Measurements from ENCODE around the gene SEMG2.

SEMG2 gene

DNA sequence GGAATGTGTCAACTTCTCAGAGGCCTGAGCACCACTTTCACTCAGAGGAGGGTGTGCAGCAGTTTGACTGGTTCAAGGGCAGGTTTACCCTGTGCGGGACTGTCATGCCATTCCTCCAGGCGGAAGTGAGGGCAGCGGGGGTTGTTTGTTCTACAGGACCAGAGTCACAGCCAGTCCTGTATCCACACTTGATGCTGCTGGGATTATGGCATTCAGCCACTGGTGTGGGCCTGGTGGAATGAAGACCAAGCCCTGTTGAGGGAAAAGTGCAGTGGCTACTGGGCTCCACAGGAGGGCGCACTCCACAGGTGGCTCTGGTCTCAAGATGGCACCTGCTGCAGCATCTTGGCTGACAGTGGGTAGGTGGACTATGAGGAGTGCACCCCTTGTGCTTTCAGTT is 14.8 kb downstream of the SEMG2 start:
- DNase-seq = peak; percentile 12

DNA sequence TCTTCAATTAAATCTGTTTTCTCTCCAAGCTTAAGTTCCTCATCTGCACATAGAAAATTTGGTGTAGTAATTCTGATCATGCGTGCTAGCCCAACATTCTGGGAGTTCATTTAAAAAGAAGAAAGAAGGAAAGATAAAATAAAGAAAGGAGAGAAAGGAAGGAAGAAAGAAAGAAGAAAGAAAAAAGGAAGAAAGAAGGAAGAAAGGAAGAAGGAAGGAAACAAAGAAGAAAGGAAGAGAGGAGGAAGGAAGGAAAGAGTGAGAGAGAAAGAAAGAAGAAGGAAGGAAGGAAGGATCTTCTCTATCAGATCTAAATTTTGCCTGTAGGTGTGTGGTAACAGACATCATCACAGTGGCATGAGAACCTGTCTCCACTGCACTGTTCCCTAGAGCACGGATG is 17.0 kb downstream of the SEMG2 start:
- DNase-seq = no peak

DNA sequence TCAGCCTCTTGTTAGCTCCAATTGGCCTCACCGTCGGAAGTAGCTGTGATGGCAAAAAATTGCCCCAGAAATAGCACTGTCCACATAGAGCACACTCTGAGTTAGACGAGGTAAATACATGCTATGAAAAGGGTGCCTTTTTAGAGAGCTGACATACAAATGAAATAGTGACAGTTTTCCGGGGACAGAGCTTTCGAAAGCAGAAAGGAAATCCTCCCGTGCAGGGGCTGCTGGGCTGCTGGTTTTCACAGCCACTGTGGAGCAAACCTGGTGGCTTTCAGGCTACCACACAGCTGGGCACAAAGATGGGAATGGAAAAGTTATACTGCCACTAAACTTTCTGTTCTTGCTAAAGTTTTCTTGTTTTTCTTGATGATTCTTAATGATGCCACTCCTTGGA is 24.9 kb downstream of the SEMG2 start:
- no peak for DNase-seq

DNA sequence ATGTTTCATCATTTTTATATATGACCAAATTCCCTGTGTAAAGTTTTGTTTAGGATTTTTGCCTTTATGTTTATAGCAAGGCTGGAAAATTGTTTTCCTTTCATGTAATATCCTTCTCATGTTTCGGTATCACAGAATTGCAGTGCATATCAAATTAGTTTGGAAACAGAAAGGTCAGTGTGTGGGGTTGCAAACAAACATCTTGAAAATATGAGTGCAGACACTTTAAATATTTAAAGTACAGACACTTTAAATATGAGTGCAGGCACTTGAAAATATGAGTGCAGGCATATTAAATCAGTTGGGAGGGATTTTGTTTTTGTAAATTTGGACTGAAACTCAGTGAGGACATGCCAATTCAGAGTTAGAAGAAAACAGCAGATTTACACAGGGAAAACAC is 26.7 kb downstream of the SEMG2 start:
- no peak for DNase-seq

DNA sequence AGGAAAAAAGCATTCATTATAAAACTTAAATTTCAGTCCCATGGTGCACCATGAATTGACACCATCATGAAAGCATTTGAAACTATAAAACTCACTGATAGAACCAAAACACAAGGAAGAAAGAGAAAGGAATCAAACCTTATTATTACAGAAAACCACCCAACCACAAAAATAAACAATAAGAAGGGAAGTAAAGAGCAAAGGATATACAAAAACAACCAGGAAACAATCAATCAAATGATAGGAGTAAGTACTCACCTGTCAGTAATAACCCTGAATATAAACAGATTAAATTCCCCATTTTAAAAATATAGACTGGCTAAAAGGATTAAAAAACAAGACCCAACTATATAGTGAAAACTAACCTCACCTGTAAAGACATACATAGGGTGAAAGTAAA is 27.4 kb downstream of the SEMG2 start:
- DNase-seq = no peak

DNA sequence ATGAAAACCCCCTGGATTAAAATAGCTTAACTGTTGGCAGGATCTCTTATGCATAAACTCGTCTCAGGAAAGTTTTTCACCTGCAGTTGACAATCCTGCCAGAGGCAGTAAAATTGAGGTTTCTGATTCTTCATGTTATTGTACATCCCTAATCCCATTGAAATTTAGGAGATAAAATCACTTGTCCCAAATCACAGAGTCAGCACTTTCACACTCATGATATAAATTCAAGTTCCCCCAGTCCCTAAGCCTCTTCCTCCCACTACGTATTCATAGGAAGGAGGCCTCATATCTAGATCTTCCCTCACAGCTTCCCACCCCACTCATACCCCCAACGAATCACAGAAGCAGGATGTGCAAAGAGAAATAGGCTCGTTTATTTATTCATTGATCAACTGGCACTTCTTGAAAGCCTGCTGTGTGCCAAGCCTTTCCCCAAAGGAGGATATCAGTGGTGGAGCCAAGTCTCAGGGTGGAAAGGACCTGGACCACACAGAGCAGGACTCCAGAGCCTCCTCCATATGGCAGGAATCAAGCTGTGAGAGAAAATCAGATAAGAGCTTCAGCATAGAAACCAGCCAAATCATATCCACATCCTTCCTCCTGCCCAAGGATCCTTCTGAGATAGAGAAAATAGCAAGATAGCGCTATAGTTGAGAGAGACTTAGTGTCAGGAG is 30.8 kb downstream of the SEMG2 start:
- DNase-seq = no peak

DNA sequence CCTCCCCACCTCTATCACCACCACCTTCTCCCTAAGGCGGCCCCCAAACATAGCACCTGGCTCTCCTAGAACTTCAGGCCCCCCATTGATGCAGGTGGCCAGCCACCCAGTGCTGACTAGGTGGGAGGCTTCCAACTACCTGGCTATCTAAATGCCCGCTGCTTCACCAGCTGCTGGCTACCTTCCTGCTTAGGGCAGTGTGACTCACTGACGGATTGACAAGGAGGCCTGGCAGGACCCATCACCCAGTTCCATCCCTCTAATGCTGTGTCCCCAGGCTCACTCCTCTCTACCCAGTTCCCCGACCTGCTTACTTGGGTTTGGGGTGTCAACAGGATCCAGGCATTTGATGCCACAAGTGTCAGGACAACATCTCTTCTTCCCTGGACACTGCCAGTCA is 32.1 kb downstream of the SEMG2 start:
- DNase-seq = no peak

DNA sequence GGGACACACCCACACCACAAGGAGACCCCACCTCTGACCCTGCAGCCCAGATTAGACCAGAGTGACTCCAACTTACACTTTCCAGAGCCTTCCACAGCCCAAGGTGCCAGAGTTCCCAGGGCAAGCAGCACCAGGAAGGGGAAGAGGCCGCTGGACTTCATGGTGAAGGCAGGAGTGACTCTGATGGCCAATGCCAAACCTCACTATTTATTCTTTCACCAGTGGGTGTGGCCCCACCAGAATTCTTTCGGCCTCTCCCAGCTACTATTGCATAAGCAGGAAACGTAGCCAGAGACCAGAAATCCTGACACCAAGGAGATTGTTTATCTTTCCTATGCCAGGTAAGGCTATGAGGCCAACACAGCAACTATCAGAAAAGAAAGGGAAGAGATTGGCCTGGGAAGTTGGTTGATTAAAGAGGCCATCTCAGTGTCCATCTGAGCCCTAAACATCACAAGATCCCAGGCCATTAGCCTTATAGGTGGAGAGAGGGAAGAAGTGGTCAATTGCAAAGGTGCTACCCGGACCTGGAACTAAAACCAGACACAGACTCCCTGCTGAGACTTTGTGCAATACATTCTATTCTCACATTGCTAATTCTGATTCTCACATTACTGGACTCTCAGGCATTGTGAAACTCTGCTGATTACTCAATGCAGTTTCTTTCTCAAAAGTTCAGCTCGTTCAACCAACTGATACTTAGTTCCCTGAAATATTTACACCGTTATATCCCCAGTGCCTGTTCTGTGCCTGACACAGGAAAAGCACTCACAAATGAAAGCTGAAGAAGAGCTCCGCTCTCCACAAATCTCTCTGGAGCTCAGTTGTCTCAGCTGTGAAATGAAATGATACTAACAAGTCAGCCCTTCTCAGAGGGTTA is 33.5 kb downstream of the SEMG2 start, which contains the start of gene SLPI:
TSS of gene SLPI (minus strand) at position 182 of the 880 bp plus-strand sequence. CDS start at position 161, 21 bp downstream.
- DNase-seq = peak; percentile 51

DNA sequence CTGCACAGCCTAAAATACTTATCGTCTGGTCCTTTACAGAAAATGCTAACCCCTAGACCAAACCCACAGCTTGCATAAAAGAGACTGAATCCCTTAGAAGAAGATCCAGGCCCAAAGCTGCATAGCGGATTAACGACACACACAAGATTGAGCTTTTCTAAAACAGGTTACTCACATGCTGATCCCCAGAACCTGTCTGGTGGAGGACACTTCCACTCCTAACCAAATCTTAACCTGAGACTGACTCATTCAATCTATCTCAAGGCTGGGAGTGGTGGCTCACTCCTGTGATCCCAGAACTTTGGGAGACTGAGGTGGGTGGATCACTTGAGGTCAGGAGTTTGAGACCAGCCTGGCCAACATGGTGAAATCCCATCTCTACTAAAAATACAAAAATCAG is 36.0 kb downstream of the SEMG2 start:
- DNase-seq = no peak

DNA sequence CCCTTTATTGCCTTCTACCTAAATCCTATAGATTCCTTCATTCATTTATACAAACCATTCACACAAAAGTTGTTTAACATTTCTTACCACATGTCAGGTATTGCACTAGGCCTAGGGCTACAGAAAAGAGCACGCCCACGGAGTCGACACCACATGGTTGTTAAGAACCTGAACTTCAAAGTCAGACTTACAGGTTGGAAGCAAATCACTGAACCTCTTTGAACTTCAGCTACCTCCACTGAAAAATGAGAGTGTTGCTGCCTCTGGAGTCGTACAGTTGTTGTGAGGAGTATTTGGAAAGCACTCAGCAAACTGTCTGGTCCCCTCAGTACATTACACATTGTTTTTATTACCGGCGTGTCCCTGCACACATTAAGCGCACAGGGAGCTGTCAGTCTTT is 36.5 kb downstream of the SEMG2 start:
- DNase-seq = no peak

DNA sequence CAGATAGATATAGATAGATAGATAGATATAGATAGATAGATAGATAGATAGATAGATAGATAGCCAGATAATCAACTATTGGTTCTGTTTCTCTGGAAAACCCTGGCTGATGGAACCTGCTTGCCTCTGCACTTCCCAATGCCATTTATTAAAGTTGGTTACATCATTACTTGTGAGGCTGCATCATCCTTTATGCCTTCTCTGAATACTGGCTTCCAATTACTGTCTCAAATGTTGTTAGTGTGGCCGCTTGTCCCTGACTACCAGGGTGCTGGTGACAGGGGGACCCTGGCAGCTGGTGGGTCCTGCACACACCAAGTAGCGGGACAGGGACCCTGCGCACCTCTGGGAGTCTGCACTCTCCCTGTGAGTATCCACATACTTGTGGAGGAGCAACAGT is 37.1 kb downstream of the SEMG2 start:
- no peak for DNase-seq

DNA sequence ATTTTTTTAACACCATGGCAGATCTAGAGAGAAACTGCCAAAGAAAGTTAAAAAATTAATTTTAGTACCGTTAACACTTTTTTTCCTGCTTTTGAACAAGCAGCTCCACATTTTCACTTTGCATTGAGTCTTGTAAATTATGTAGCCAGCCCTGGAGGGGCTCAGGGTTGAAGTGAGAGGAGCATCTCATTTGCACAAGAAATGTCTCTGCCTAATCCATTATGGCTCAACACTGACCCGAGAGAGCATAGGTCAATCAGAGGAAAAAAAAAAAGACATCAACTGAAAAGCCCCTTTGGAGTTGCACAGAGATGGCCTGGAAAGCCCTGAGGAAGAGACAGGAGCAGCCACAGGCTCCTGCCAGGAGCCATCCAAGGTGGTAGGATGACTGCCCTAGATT is 37.5 kb downstream of the SEMG2 start:
- DNase-seq = no peak

DNA sequence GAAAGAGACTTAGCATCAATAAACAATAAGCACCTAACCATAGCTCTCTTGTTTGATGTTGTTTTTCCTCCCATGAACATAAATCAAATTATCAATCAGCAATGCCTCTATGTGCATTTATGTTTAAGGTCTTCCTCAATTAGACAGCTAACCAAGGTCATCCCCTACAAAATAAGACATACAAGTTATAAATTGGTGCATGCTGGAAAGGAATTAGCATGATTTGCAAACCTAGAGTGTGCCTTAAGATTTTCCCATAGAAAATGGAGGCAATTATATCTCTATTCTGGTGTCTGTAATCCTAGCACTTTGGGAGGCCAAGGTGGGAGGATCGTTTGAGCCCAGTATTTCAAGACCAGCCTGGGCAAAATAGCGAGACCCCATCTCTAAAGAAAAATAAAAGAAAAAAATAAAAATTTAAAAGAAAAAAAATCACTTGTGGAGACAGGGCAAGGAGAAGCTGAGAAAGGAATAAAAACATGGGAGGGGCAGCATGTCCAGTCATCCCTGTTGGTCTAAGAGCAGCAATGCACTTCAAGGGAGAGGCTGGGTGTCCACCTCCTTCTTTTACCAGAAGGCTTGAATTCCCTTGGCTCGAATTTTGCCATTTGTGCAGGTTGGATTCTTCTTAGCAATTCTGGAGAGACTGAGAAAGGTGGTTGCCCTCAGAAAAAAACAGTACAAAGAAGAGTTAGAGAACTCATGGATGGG is 42.5 kb downstream of the SEMG2 start:
- no peak for DNase-seq

DNA sequence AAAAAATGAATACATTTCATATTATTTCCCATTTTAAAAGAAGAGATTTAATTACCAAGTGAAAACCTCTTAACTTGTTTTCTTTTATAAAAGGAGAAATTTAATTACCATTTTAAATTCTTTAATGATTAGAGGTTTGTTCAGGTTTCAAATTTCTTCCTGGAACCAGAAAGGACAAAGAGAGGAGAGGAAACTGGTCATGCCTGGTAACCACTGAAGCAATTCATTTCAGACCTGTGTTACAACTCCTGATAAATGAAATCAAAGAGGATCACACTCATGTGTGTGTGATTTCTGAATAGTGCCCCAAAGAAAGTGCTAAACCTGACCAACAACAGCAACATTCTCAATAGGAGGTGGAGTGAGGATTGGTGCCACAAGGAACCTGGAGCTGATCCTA is 45.8 kb downstream of the SEMG2 start:
- DNase-seq = no peak

DNA sequence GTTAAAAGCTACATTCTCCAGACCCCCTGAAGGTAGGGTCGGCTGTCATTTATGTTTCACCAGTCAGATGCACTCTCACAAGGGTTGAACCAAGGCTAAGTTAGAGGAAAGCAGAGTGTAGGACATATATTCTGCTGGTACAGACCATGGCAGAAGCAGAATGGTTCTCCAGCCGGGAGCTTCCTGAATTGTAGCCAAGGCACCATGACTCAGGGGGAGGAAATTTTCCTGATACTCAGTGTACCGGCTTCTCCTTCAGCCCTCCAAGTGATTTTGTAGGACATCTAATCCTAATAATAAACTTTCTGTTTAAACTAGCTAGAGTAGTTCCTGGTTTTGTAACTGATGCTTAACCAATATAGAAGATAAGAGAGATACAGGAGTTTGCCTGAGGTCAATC is 47.4 kb downstream of the SEMG2 start:
- no peak for DNase-seq

DNA sequence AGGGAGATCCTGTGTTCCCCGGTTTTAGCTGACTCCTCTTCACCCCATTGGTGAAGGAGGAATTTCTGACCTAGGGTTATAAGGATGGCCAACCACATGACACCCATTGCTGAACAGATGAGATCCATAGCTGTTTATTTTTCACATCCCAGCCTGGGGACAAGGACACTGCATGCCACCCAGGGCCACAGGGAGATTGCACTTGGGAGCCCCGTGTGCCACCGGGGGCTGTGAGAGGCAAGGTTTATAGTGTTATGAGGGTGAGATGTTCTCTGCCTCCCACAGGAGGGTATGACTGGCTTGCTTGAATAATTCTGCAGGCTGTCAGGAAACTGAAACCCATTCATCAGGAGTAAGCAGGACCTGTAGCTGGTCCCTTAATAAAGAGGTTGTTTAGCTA is 47.9 kb downstream of the SEMG2 start:
- DNase-seq = no peak

DNA sequence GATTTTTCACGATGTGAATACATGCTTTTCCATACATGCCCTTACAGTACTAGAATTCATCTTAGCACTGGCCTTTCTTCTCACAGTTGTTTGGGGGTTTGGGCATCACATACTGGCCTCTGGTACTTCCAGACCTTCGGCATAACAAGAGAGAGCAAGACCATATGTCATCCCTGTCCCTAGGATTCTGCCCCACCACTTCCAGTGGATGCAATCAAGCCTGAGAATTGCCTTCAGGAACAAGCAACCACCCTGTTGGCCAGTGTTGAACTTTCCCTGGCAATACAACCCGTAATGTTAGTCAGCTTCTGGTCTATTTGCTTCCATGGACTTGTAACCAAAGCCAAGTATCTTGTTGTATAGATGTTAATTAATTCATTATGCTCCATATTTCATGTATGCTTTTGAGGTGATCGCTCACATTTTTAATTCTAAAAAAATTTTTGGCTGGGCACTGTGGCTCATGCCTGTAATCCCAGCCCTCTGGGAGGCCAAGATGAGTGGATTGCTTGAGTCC is 48.6 kb downstream of the SEMG2 start:
- DNase-seq = no peak
